SK-N-SH (cell line): ENCODE measurements around the gene SLCO3A1.

Source experiments
- CHD2 ChIP-seq: fragments of 150-350 bp; IDR thresholded peaks from 2 replicates; pipeline ENCODE4 v1.6.1; 2018; ENCODE audit warnings: low read length; ENCODE audit not compliant: partially characterized antibody
- FOSL2 ChIP-seq: IDR thresholded peaks from 2 replicates; pipeline ENCODE4 v1.4.0; 2012; ENCODE audit warnings: low read depth, mild to moderate bottlenecking, moderate library complexity, borderline replicate concordance
- GATA2 ChIP-seq: sonication (generic); formaldehyde crosslinking; IDR thresholded peaks from 2 replicates; pipeline ENCODE4 v1.5.0; 2020; ENCODE audit warnings: mild to moderate bottlenecking, missing genetic modification reagents
- MAX ChIP-seq: IDR thresholded peaks from 2 replicates; pipeline ENCODE4 v1.4.0; 2012; ENCODE audit warnings: low read depth
- NFIC ChIP-seq: IDR thresholded peaks from 2 replicates; pipeline ENCODE4 v1.4.0; 2012; ENCODE audit warnings: borderline replicate concordance
- TAF1 ChIP-seq: IDR thresholded peaks from 2 replicates; pipeline ENCODE4 v1.6.1; 2012; ENCODE audit warnings: low read depth, mild to moderate bottlenecking, low read length, moderate library complexity, borderline replicate concordance
- TEAD4 ChIP-seq: IDR thresholded peaks from 2 replicates; pipeline ENCODE4 v1.4.0; 2012; ENCODE audit warnings: mild to moderate bottlenecking, borderline replicate concordance; ENCODE audit not compliant: insufficient read depth
- YY1 ChIP-seq: IDR thresholded peaks from 2 replicates; pipeline ENCODE4 v1.4.0; 2012; ENCODE audit warnings: low read depth, mild to moderate bottlenecking
- TF ChIP-seq, protein P1 (sequence below): fragments of 200-600 bp; sonication (generic); IDR thresholded peaks from 2 replicates; pipeline ENCODE4 v1.6.1; 2017; ENCODE audit warnings: antibody characterized with exemption, mild to moderate bottlenecking, moderate library complexity
- TF ChIP-seq, protein P2 (sequence below): fragments of 150-350 bp; IDR thresholded peaks from 2 replicates; pipeline ENCODE4 v1.6.1; 2016; ENCODE audit warnings: mild to moderate bottlenecking, low read depth, low read length

GRCh38 chr15:92187975-92188374 lies 334.5 kb downstream of the SLCO3A1 start:
- no peak for TF ChIP-seq NFIC
- TF ChIP-seq MAX, result no peak
- TF ChIP-seq, protein P1, sequence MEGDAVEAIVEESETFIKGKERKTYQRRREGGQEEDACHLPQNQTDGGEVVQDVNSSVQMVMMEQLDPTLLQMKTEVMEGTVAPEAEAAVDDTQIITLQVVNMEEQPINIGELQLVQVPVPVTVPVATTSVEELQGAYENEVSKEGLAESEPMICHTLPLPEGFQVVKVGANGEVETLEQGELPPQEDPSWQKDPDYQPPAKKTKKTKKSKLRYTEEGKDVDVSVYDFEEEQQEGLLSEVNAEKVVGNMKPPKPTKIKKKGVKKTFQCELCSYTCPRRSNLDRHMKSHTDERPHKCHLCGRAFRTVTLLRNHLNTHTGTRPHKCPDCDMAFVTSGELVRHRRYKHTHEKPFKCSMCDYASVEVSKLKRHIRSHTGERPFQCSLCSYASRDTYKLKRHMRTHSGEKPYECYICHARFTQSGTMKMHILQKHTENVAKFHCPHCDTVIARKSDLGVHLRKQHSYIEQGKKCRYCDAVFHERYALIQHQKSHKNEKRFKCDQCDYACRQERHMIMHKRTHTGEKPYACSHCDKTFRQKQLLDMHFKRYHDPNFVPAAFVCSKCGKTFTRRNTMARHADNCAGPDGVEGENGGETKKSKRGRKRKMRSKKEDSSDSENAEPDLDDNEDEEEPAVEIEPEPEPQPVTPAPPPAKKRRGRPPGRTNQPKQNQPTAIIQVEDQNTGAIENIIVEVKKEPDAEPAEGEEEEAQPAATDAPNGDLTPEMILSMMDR, result no peak
- TF ChIP-seq TEAD4, result no peak
- no peak for TF ChIP-seq FOSL2
- TF ChIP-seq YY1, result no peak
- no peak for TF ChIP-seq TAF1
- no peak for TF ChIP-seq CHD2
- TF ChIP-seq GATA2, result no peak
- TF ChIP-seq, protein P2, sequence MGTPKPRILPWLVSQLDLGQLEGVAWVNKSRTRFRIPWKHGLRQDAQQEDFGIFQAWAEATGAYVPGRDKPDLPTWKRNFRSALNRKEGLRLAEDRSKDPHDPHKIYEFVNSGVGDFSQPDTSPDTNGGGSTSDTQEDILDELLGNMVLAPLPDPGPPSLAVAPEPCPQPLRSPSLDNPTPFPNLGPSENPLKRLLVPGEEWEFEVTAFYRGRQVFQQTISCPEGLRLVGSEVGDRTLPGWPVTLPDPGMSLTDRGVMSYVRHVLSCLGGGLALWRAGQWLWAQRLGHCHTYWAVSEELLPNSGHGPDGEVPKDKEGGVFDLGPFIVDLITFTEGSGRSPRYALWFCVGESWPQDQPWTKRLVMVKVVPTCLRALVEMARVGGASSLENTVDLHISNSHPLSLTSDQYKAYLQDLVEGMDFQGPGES, result no peak
